ENCODE data around the gene ZC3H12A. TPM values are rescaled to one million over a fixed set of nuclear protein-coding genes. Genes with fewer than 3 reads are reported as not detected.

The ZC3H12A gene
- total and polyA plus RNA-seq, 4 donors, result 19.1 to 125 (median 33.7) TPM

DNA sequence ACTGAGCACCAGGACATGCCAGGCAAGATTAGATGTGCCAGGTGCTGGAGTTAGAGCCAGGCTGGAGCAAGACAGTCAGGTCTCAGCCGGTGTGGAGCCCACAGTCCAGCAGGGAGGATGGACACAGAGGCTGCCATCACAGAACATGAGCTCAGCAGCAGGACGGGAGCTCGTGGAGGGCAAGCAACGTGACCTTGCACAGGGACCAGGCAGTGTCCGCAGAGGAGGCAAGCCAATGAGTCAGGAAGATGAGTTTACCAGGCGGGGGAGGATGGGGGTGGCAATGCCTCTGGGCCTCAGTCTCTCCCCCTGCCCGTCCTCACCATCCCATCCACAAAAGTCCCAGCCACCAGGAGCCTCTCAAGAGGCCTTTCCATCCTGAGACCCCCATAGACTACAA is 20.7 kb upstream of the ZC3H12A start:
- Histone ChIP-seq H3K9ac (ENCODE audit: insufficient read depth in 1 of 2, low read length in 2 of 2) (no peak overlapping the region), H3K9me3 (ENCODE audit: control insufficient read depth in 4 of 4, insufficient read depth in 3 of 4, low read length in 3 of 4) (peaks cover 0 to 1% (median 0%) of the 10 kb centered on the region in 4 donors), H3K4me1 (ENCODE audit: control insufficient read depth in 5 of 5, insufficient read depth in 5 of 5, low read length in 5 of 5) (peaks cover 0 to 2% (median 0%) of the 10 kb centered on the region in 5 donors), H3K27me3 (ENCODE audit: control insufficient read depth in 3 of 3, insufficient read depth in 3 of 3, low read length in 2 of 3) (peaks cover 0 to 7% (median 0%) of the 10 kb centered on the region in 3 donors), H3K36me3 (ENCODE audit: control insufficient read depth in 4 of 4, insufficient read depth in 4 of 4, low read length in 4 of 4) (peaks cover 0 to 1% (median 0%) of the 10 kb centered on the region in 4 donors), H3K4me3 (no peak overlapping the region), H3K27ac (ENCODE audit: low read depth in 1 of 2, low read length in 1 of 2) (no peak overlapping the region)
- TF ChIP-seq, protein P1, sequence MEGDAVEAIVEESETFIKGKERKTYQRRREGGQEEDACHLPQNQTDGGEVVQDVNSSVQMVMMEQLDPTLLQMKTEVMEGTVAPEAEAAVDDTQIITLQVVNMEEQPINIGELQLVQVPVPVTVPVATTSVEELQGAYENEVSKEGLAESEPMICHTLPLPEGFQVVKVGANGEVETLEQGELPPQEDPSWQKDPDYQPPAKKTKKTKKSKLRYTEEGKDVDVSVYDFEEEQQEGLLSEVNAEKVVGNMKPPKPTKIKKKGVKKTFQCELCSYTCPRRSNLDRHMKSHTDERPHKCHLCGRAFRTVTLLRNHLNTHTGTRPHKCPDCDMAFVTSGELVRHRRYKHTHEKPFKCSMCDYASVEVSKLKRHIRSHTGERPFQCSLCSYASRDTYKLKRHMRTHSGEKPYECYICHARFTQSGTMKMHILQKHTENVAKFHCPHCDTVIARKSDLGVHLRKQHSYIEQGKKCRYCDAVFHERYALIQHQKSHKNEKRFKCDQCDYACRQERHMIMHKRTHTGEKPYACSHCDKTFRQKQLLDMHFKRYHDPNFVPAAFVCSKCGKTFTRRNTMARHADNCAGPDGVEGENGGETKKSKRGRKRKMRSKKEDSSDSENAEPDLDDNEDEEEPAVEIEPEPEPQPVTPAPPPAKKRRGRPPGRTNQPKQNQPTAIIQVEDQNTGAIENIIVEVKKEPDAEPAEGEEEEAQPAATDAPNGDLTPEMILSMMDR (IDR thresholded peaks at IDR 0.05; ENCODE audit: control extremely low read depth, extremely low read depth), result no peak
- ATAC-seq (ENCODE audit: insufficient read depth, low FRiP score) (no peak), DNase-seq (no peak)
- WGBS, 2 donors, result 79 to 93% methylated on average over 7 of the region's 7 CpGs

DNA sequence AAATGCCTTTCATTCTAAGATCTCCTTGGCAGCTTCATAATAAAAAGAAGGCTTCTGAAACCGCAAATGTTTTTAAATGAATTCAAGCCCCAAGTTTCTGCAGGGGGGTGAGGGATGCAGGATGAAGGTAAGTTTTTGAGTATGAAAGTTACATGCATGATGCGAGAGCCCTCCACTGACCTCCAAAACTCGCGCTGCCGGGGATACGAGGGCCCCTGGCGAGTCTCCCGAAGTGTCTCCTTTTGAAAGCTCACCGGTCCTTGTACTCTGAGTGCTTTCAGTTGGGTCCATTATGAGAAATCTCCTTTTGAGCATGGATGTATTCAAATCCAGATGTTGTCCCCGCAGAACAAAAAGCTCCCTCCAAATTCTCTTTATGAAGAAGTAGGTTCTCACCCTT is 18.9 kb upstream of the ZC3H12A start:
- no peak for ATAC-seq (ENCODE audit: insufficient read depth, low FRiP score)
- no peak overlapping the region for H3K4me3 ChIP-seq
- no peaks in the 10 kb centered on the region for H3K9me3 ChIP-seq (ENCODE audit: control insufficient read depth in 4 of 4, insufficient read depth in 3 of 4, low read length in 3 of 4)
- no peaks in the 10 kb centered on the region for H3K27me3 ChIP-seq (ENCODE audit: control insufficient read depth in 3 of 3, insufficient read depth in 3 of 3, low read length in 2 of 3)
- H3K27ac ChIP-seq (ENCODE audit: low read depth in 1 of 2, low read length in 1 of 2), result no peak overlapping the region
- H3K9ac ChIP-seq (ENCODE audit: insufficient read depth in 1 of 2, low read length in 2 of 2), result no peak overlapping the region
- 85 to 95% methylated on average over 10 of the region's 10 CpGs for WGBS, 2 donors
- peaks cover 0 to 1% (median 0%) of the 10 kb centered on the region in 4 donors for H3K36me3 ChIP-seq (ENCODE audit: control insufficient read depth in 4 of 4, insufficient read depth in 4 of 4, low read length in 4 of 4)
- DNase-seq, result no peak
- TF ChIP-seq, protein P1 (IDR thresholded peaks at IDR 0.05; ENCODE audit: control extremely low read depth, extremely low read depth), result no peak
- H3K4me1 ChIP-seq (ENCODE audit: control insufficient read depth in 5 of 5, insufficient read depth in 5 of 5, low read length in 5 of 5), result peaks cover 0 to 2% (median 0%) of the 10 kb centered on the region in 5 donors

DNA sequence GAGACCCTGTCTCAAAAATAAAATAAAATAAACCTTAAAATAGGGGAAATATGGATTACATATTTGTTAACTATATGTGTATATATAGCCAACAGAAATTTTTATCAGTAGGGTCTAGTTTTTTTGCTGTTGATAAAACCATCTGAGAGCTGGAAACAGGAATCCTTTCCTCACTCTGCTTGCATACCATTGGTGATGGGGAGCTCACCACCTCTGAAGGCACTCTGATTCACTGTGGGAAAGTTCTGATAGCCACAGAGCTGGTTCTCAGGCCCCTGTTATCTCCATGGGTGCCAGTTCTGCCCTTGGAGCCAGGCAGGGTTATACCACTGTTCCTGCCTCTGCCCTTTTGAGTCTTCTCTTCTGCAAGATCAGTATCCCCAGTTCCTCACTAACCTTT is 17.8 kb upstream of the ZC3H12A start:
- Histone ChIP-seq H3K4me1 (ENCODE audit: control insufficient read depth in 5 of 5, insufficient read depth in 5 of 5, low read length in 5 of 5) (peaks cover 0 to 2% (median 0%) of the 10 kb centered on the region in 5 donors), H3K27ac (ENCODE audit: low read depth in 1 of 2, low read length in 1 of 2) (no peak overlapping the region), H3K9me3 (ENCODE audit: control insufficient read depth in 4 of 4, insufficient read depth in 3 of 4, low read length in 3 of 4) (no peaks in the 10 kb centered on the region), H3K27me3 (ENCODE audit: control insufficient read depth in 3 of 3, insufficient read depth in 3 of 3, low read length in 2 of 3) (no peaks in the 10 kb centered on the region), H3K9ac (ENCODE audit: insufficient read depth in 1 of 2, low read length in 2 of 2) (peak overlapping the region in 1 of 2 donors; percentile 13), H3K36me3 (ENCODE audit: control insufficient read depth in 4 of 4, insufficient read depth in 4 of 4, low read length in 4 of 4) (peaks cover 0 to 1% (median 0%) of the 10 kb centered on the region in 4 donors), H3K4me3 (no peak overlapping the region)
- DNase-seq, result no peak
- TF ChIP-seq, protein P1 (IDR thresholded peaks at IDR 0.05; ENCODE audit: control extremely low read depth, extremely low read depth), result no peak
- no peak for ATAC-seq (ENCODE audit: insufficient read depth, low FRiP score)

DNA sequence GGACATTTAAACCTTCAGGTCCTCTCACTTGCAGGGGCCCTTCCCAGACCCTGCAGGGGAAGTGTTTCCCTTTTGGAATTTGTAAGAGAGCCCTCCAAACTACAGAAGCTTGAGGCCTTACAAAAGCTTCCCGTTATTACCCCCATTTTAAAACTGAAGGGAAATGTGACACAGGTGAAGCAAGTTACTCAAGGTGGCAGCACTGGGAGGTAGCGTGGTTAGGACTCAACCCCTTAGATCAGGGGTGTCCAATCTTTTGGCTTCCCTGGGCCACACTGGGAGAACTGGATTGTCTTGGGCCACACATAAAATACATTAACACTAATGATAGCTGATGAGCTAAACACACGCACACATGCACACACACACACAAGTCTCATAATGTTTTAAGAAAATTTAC is 15.8 kb upstream of the ZC3H12A start:
- no peaks in the 10 kb centered on the region for H3K36me3 ChIP-seq (ENCODE audit: control insufficient read depth in 4 of 4, insufficient read depth in 4 of 4, low read length in 4 of 4)
- no peak overlapping the region for H3K4me3 ChIP-seq
- DNase-seq (no peak), ATAC-seq (ENCODE audit: insufficient read depth, low FRiP score) (no peak)
- no peaks in the 10 kb centered on the region for H3K27me3 ChIP-seq (ENCODE audit: control insufficient read depth in 3 of 3, insufficient read depth in 3 of 3, low read length in 2 of 3)
- H3K4me1 ChIP-seq (ENCODE audit: control insufficient read depth in 5 of 5, insufficient read depth in 5 of 5, low read length in 5 of 5), result peaks cover 0 to 2% (median 0%) of the 10 kb centered on the region in 5 donors
- TF ChIP-seq, protein P1 (IDR thresholded peaks at IDR 0.05; ENCODE audit: control extremely low read depth, extremely low read depth), result no peak
- no peak overlapping the region for H3K9ac ChIP-seq (ENCODE audit: insufficient read depth in 1 of 2, low read length in 2 of 2)
- H3K9me3 ChIP-seq (ENCODE audit: control insufficient read depth in 4 of 4, insufficient read depth in 3 of 4, low read length in 3 of 4), result no peaks in the 10 kb centered on the region
- WGBS, 2 donors, result 72 to 82% methylated on average over 3 of the region's 3 CpGs
- H3K27ac ChIP-seq (ENCODE audit: low read depth in 1 of 2, low read length in 1 of 2), result no peak overlapping the region
